ENCODE data around the gene RNF25. TPM values are rescaled to one million over a fixed set of nuclear protein-coding genes. Genes with fewer than 3 reads are reported as not detected.

The RNF25 gene
- total RNA-seq, 1 donor from 2014 or later, result 25.5 TPM

- intact Hi-C loops (cut with DNase I), result loop anchor here (10.0 kb wide), 1 partner anchor 238 kb away; no protein-coding TSS in a partner anchor
- Histone ChIP-seq H3K9me3 (no peaks in the 10 kb centered on the region), H3K4me3 (no peak overlapping the region), H3K4me1 (no peaks in the 10 kb centered on the region), H3K36me3 (peaks cover 0 to 84% of the 10 kb centered on the region in 2 donors), H3K27me3 (no peaks in the 10 kb centered on the region), H3K27ac (no peak overlapping the region)
- DNase-seq (ENCODE audit: extremely low spot score in 2 of 2), result no peak
- no peak for TF ChIP-seq CTCF (IDR thresholded peaks at IDR 0.05)
- TF ChIP-seq POLR2AphosphoS5 (IDR thresholded peaks at IDR 0.05; ENCODE audit: insufficient read depth in 1 of 2, low read depth in 1 of 2), result no peak
- TF ChIP-seq POLR2A (IDR thresholded peaks at IDR 0.05), result no peak
Observed at GRCh38 chr2:218642786-218643185, 29.0 kb downstream of the RNF25 start.

GRCh38 chr2:218642121-218642656, 29.6 kb downstream of the RNF25 start:
- Histone ChIP-seq H3K9me3 (no peaks in the 10 kb centered on the region), H3K27me3 (no peaks in the 10 kb centered on the region), H3K36me3 (peaks cover 0 to 86% of the 10 kb centered on the region in 2 donors), H3K4me3 (no peak overlapping the region), H3K27ac (no peak overlapping the region), H3K4me1 (no peaks in the 10 kb centered on the region)
- no peak for DNase-seq (ENCODE audit: extremely low spot score in 2 of 2)
- TF ChIP-seq CTCF (IDR thresholded peaks at IDR 0.05) (no peak), POLR2A (IDR thresholded peaks at IDR 0.05) (no peak), POLR2AphosphoS5 (IDR thresholded peaks at IDR 0.05; ENCODE audit: insufficient read depth in 1 of 2, low read depth in 1 of 2) (no peak)
- intact Hi-C loops (cut with DNase I), result loop anchor here (10.0 kb wide), 1 partner anchor 237 kb away; no protein-coding TSS in a partner anchor

- H3K36me3 ChIP-seq, result peaks cover 0 to 85% of the 10 kb centered on the region in 2 donors
- H3K4me1 ChIP-seq, result no peaks in the 10 kb centered on the region
- no peaks in the 10 kb centered on the region for H3K27me3 ChIP-seq
- intact Hi-C loops (cut with DNase I), result no loop called here
- DNase-seq (ENCODE audit: extremely low spot score in 2 of 2), result no peak
- H3K27ac ChIP-seq, result no peak overlapping the region
- H3K9me3 ChIP-seq, result no peaks in the 10 kb centered on the region
- no peak for TF ChIP-seq POLR2AphosphoS5 (IDR thresholded peaks at IDR 0.05; ENCODE audit: insufficient read depth in 1 of 2, low read depth in 1 of 2)
- TF ChIP-seq CTCF (IDR thresholded peaks at IDR 0.05), result no peak
- no peak for TF ChIP-seq POLR2A (IDR thresholded peaks at IDR 0.05)
- no peak overlapping the region for H3K4me3 ChIP-seq
Observed at GRCh38 chr2:218638372-218638771, 33.4 kb downstream of the RNF25 start.

- intact Hi-C loops (cut with DNase I), result no loop called here
- H3K9me3 ChIP-seq, result no peaks in the 10 kb centered on the region
- TF ChIP-seq CTCF (IDR thresholded peaks at IDR 0.05), result no peak
- TF ChIP-seq POLR2A (IDR thresholded peaks at IDR 0.05), result no peak
- no peak for TF ChIP-seq POLR2AphosphoS5 (IDR thresholded peaks at IDR 0.05; ENCODE audit: insufficient read depth in 1 of 2, low read depth in 1 of 2)
- DNase-seq (ENCODE audit: extremely low spot score in 2 of 2), result no peak
- no peak overlapping the region for H3K4me3 ChIP-seq
- H3K4me1 ChIP-seq, result no peaks in the 10 kb centered on the region
- peaks cover 0 to 64% of the 10 kb centered on the region in 2 donors for H3K36me3 ChIP-seq
- H3K27me3 ChIP-seq, result no peaks in the 10 kb centered on the region
- H3K27ac ChIP-seq, result no peak overlapping the region
Observed at GRCh38 chr2:218635719-218636118, 36.1 kb downstream of the RNF25 start.

- peaks cover 0 to 29% of the 10 kb centered on the region in 2 donors for H3K36me3 ChIP-seq
- intact Hi-C loops (cut with DNase I), result no loop called here
Observed at GRCh38 chr2:218631837-218632236, 40.0 kb downstream of the RNF25 start.

More at GRCh38 chr2:218631837-218632236, 40.0 kb downstream of the RNF25 start:
- Histone ChIP-seq H3K4me3 (no peak overlapping the region), H3K9me3 (no peaks in the 10 kb centered on the region), H3K27me3 (no peaks in the 10 kb centered on the region), H3K27ac (no peak overlapping the region), H3K4me1 (no peaks in the 10 kb centered on the region)
- DNase-seq (ENCODE audit: extremely low spot score in 2 of 2), result no peak
- TF ChIP-seq CTCF (IDR thresholded peaks at IDR 0.05) (no peak), POLR2AphosphoS5 (IDR thresholded peaks at IDR 0.05; ENCODE audit: insufficient read depth in 1 of 2, low read depth in 1 of 2) (no peak), POLR2A (IDR thresholded peaks at IDR 0.05) (no peak)
